Measurements from ENCODE around the gene CEP57.

DNA sequence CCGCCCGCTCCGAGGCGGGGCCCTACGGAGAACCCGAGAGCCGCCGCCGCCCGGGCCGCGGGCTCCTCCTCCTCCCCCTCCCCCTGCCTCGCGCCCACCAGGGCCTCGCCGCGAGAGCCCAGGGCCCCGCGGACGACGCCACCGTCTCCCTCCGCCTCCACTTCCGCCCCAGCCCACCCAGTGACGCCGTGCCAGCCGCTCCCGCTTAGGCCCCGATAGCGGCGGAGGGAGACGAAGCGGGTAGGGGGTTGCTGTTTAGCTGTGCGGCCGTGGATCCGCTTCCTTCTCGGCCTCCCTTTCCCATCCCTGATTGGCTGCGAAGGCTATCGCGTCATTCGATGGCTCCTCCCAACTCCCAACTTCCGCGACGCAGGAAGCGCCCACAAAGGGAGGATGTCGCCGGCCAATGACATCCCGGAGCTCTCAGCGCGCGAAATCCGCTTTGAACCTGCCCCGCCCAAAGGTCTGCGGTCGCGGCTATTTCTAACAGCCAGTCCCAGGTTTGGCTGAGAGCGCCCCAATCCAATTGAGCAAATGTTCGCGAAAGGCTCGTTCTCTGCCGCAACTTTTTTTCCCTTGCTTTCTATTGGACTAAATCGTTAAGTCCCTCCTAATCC lies 684 bp upstream of the CEP57 start, which contains the start of gene FAM76B:
- TF ChIP-seq CTCF (IDR thresholded peaks at IDR 0.05): peak in 1 of 3 experiments; percentile 8
- TF ChIP-seq POLR2AphosphoS5 (IDR thresholded peaks at IDR 0.05; ENCODE audit: insufficient read depth in 1 of 2, low read depth in 1 of 2): peak; percentile 34 to 95
- peak in 1 of 2 donors; percentile 90 for TF ChIP-seq POLR2A (IDR thresholded peaks at IDR 0.05)

All from vagina (tissue), 2 donors.